ENCODE results near the gene MBD3L2B.

Gene MBD3L2B

GRCh38 chr19:6970443-6970842 is 50.8 kb downstream of the MBD3L2B start:
- H3K27ac ChIP-seq (replicated peaks), result peak overlapping the region; percentile 95
- H3K27me3 ChIP-seq (ENCODE audit: insufficient read depth, poor library complexity, severe bottlenecking), result no peaks in the 10 kb centered on the region
- peak; percentile 93 to 96 for DNase-seq (ENCODE audit: low read depth in 1 of 2, low spot score in 1 of 2)
- H3K4me3 ChIP-seq (replicated peaks; ENCODE audit: insufficient read depth, low read length), result no peak overlapping the region
- TF ChIP-seq CTCF (IDR thresholded peaks at IDR 0.05; ENCODE audit: insufficient read depth, low read length) (no peak), GABPA (IDR thresholded peaks at IDR 0.05; ENCODE audit: low read depth) (peak; percentile 29; the same call in 1 of the 2 replicates), SPI1 (IDR thresholded peaks at IDR 0.05; ENCODE audit: borderline replicate concordance, low read depth) (peak; percentile 95), POLR2AphosphoS5 (IDR thresholded peaks at IDR 0.05; ENCODE audit: low read depth) (0 out of 2 replicates have a peak, but pooled peaks have one; percentile 20), REST (IDR thresholded peaks at IDR 0.05; ENCODE audit: insufficient replicate concordance, low read depth) (no peak)

GRCh38 chr19:6970021-6970420 is 51.2 kb downstream of the MBD3L2B start:
- TF ChIP-seq SPI1 (IDR thresholded peaks at IDR 0.05; ENCODE audit: borderline replicate concordance, low read depth) (peak; percentile 95), CTCF (IDR thresholded peaks at IDR 0.05; ENCODE audit: insufficient read depth, low read length) (no peak)
- DNase-seq (ENCODE audit: low read depth in 1 of 2, low spot score in 1 of 2), result peak; percentile 22 to 43
- Histone ChIP-seq H3K27me3 (ENCODE audit: insufficient read depth, poor library complexity, severe bottlenecking) (no peaks in the 10 kb centered on the region), H3K4me3 (replicated peaks; ENCODE audit: insufficient read depth, low read length) (no peak overlapping the region), H3K27ac (replicated peaks) (peak overlapping the region; percentile 95)

- H3K27me3 ChIP-seq (ENCODE audit: insufficient read depth, poor library complexity, severe bottlenecking), result no peaks in the 10 kb centered on the region
Measured at GRCh38 chr19:6969490-6969889, 51.7 kb downstream of the MBD3L2B start.

More at GRCh38 chr19:6969490-6969889, 51.7 kb downstream of the MBD3L2B start:
- Histone ChIP-seq H3K4me3 (replicated peaks; ENCODE audit: insufficient read depth, low read length) (no peak overlapping the region), H3K27ac (replicated peaks) (peak overlapping the region; percentile 95)
- no peak for DNase-seq (ENCODE audit: low read depth in 1 of 2, low spot score in 1 of 2)
- TF ChIP-seq CTCF (IDR thresholded peaks at IDR 0.05; ENCODE audit: insufficient read depth, low read length) (no peak), POLR2AphosphoS5 (IDR thresholded peaks at IDR 0.05; ENCODE audit: low read depth) (no peak), SPI1 (IDR thresholded peaks at IDR 0.05; ENCODE audit: borderline replicate concordance, low read depth) (no peak)

Data from HL-60 (cell line).